HT-29 (cell line): ENCODE results near the gene SRA1. TPM values are rescaled to one million over a fixed set of nuclear protein-coding genes. Genes with fewer than 3 reads are reported as not detected.
"Not testable (repeated sequence)": the region's sequence is repeated elsewhere in the genome, so short reads cannot be mapped to it uniquely, and the experiment has no call there.

Experiments
- DNase-seq: peaks from one replicate; pipeline ENCODE4 v3.0.0-alpha.2; 2015; ENCODE audit warnings: low spot score
- total RNA-seq: library from RNA; depleted of rRNA; stranded (reverse); fragments of >200 nt; shearing (Covaris generic); gene quantifications from 2 replicates; pipeline ENCODE4 v1.2.3, GENCODE V29; 2014; rRNA removed

The SRA1 gene
- total RNA-seq = 53.1 and 61.3 TPM in 2 replicates

DNA sequence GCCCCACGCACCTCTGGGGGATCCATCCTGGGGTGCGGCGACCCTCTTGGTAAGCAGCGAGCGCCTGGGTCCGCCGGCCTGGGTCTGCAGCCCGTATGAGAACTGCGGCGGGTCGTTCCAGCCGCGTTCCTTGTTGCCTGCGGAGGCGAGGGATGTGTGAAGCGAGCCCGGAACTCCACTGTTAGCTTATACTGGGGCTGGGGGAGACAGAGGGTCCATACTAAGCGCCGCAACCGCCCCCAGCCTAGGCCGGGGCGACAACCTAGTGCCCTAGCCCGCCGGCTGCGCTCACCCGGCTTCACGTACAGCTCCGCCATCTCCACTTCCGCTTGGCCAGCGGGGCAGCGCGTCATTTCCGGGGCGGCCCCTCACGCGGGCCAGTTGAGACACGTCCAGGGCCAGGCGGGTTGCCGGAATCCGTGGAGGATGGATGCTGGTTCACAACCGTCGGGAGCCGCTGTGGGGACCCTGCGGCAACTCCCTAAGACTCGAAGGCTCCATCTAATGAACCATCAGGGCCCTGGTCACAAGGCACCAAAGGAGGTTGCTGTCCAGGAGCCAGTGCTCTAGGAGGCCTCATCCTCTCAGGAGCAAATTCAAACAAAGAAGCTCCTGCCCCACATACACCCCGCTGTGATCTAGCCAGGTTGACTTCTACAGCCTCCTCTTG is at the start of gene SRA1:
SRA1 (minus strand) TSS at position 338 of the 670 bp plus-strand sequence; CDS start at position 317, 21 bp downstream.
- DNase-seq = peak; percentile 90

DNA sequence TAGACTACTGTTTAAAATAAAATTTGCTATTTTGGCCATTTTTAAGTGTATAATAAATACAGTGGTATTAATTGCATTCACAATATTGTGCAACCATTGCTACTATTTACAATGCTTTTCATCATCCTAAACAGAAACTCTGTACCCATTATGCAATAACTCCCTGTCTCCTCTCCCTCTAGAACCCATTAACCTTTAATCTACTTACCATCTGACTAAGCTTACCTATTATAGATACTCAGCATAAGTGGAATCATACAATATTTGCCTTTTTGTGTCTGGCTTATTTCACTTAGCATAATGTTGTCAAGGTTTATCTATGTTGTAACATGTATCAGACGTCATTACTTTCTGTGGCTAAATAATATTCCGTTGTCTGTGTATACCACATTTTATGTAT is 49.8 kb upstream of the SRA1 start:
- no peak for DNase-seq

DNA sequence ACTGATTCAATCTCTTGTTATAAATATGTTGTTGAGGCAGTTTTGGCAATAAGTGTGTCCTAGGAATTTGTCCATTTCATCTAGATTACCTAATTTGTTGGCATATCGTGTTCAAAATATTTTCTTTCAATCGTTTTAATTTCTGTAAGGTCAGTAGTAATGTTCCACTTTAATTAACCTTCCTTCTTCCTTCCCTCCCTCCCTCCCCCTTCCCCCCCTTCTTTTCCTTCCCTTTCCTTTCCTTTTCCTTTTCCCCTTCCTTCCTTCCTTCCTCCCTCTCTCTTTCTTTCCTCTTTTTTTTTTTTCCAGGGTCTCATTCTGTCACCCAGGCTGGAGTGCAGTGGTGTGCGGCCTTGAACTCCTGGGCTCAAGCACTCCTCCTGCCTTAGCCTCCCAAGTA is 48.6 kb upstream of the SRA1 start:
- no peak for DNase-seq

DNA sequence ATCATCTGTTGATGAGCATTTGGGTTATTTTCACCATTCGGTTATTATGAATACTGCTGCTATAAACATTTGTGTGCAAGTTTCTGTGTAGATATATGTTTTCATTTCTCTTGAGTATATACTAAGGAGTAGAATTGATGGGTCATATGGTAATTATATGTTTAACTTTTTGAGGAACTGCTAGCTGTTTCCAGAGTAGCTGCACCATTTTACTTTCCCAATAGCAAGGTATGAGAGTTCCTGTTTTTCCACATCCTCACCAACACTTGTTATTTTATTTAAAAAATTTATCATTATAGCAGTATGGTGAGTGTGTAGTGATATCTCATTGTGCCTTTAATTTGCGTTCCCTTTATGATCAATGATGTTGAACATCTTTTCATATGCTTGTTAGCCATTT is 46.5 kb upstream of the SRA1 start:
- DNase-seq = no peak

DNA sequence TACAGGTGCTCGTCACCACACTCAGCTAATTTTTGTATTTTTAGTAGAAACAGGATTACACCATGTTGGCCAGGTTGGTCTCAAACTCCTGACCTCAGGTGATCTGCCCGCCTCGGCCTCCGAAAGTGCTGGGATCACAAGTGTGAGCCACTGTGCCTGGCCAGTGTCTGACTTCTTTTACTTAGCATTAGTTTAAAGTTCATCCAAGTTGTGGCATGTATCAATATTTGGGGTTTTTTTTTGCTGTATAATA is 46.1 kb upstream of the SRA1 start:
- not testable (repeated sequence) for DNase-seq

DNA sequence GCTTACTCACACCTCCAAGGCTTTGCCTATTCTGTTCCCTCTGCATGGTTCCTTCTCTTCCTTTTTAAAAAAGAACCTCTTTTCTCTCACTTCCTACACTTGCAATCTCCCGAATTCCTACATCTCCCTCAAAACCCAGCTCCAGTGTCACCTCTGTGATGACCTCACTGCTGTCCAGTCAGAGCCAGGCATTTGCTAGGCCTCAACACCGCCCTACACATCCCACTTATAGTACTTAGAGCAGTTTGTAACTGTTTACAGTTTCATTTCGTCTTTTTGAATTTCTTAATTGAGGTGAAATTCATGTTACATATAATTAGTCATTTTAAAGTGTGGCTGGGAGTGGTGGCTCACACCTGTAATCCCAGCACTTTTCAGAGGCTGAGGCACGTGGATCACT is 44.9 kb upstream of the SRA1 start:
- no peak for DNase-seq

DNA sequence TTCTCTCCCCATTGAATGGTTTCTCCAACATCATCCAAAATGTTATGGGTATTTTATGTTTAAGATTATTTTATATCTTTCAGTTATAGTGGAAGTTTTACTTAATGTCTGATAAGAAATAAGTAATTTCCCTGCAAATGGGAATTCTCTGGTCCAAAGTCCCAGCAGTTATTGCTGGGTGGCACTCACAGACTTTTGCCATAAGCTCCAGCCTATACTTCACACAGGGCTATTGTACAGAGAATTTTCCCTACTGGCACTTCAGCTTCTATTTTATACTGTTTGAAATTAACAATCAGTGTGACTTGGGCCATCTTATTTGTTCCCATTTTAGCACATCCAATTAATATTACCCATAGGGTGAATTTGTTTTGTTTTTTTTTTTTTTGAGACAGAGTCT is 42.8 kb upstream of the SRA1 start:
- DNase-seq = no peak

DNA sequence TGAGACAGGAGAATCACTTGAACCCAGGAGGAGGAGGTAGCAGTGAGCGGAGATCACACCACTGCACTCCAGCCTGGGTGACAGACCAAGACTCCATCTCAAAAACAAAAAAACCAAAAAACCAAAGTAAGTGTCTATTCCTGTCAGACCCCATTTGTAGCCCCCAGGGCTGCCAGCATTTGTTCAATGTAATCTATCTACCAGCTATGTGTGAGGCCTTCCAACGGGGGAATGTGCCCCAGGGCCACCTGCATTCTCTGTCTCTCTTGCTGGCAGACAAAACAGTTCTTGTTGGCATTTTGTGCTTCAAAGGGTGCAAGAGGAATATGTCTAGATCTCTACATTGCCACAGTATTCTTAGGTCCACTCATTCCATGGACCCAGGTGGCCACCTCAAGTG is 41.6 kb upstream of the SRA1 start:
- DNase-seq = no peak

DNA sequence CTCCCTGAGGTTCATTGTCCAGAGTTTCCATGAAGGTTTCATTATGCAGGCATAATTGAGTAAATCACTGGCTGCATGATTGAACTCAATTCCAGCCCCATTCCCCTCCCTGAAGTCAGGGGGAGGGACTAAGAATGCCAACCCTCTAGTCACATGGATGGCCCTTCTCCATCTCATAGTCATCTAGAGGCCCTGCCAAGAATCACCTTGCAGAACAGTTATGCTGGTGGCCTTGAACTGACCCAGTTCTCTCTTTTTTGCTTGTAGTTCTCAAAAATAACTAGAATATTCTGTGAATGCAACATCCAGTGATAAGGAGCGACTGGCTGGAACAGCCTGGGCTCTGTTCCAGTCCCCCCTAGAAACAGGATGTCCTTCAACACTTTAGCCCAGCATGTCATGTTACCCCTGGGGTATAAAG is 39.1 kb upstream of the SRA1 start:
- no peak for DNase-seq

DNA sequence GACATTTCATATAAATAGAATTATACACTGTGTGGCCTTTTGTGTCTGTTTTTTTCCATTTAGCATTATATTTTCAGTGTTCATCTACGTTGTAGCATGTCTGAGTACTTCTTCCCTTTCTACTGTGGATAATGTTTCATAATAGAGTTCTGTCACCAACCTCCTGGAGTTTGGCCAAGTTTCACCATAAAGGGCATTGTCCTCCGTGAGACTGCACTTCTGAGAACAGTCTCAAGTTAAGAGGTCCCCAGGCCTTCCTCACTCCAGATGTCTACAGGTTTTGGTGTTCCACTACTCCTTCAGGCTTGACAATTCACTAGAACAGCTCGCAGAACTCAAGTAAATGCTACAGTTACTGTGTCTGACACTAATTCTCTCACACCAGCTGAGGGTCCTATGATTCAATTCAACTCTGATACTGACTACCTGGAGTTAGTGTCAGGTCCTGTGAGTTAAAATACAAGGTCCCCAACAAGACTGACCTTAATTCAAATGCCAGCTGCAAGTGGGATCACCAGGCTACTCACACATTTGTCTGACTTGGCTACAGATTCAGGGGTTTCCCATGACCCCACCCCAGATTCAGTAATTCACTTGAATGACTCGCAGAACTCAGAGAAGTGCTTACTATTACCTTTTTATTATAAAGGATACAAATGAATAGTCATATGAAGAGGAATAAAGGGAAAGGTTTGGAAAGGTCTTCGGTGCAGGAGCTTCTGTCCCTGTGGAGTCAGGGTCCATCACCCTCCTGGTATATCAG is 38.4 kb upstream of the SRA1 start:
- peak; percentile 67 for DNase-seq

DNA sequence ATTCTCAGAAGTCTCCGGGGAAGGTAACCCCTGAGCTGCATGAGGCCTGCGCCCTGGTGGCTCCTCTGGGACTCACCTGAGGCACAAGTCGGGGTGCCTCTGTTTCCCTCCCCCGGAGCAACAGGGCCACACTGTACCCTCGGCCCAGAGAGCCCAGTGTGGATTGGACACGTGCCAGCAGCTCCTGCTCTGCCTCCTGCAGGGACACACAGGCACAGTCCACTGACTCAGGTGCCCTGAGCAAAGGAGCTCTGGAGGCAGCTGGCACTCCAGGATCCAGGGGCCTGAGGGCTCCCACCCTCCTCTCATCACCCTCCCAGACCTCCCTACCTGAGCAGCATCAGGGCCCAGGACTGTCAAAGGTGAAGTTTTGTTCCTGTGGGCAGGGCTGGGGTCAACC is 36.9 kb upstream of the SRA1 start:
- DNase-seq = no peak

DNA sequence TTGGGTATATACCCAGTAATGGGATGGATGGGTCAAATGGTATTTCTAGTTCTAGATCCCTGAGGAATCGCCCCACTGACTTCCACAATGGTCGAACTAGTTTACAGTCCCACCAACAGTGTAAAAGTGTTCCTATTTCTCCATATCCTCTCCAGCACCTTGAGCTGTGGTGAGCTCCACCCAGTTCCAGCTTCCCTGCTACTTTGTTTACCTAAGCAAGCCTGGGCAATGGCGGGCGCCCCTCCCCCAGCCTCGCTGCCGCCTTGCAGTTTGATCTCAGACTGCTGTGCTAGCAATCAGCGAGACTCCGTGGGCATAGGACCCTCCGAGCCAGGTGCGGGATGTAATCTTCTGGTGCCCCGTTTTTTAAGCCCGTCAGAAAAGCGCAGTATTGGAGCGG is 35.8 kb upstream of the SRA1 start:
- DNase-seq = not testable (repeated sequence)

DNA sequence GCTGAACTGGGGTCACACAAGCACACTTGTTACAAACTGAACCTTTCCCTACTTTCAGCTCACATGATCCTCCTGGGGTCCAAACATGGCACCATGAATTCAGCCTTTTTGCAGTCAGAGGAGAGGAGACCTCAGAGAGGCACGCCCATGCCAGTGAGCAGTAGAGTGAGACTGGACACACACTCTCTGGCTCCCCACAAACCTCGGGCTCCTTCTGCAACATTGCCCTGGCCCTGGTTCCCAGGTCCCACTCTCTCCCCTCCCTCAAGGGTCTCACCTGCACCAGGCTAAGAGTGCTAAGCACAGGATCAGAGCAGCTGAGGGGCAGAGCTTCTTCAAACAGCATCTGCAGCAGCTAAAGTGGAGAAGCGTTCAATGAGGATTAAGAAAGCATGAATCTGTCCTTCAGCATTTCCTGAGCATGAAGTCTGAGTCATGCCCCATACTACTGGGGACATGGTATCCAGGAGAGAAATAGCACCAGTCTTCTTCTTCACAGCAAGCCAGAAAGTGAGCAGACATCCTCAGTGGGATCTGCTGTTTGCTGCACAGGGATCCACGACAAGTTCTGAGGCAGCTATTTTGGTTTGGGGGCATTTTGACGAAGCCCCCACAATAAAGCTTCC is 34.6 kb upstream of the SRA1 start:
- no peak for DNase-seq

DNA sequence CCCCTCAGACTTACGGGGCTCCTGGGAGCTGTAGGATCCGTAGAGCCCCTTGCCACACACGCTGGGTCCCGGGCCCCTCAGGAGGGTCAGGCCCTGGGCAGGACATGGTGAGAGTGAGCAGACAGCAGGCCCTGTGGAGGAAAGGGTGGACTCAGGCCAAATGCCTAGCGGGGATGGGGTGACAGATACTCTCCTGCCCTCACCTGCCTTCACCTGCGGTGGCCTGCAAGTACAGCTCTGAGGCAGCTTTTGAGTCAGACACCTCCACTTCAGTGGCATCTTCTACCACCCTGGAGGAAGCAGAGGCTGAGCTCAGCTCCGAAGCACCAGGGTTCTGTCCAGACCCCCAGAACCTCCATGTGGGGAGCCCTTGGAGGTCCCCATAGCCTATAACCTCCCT is 33.6 kb upstream of the SRA1 start:
- DNase-seq = no peak

DNA sequence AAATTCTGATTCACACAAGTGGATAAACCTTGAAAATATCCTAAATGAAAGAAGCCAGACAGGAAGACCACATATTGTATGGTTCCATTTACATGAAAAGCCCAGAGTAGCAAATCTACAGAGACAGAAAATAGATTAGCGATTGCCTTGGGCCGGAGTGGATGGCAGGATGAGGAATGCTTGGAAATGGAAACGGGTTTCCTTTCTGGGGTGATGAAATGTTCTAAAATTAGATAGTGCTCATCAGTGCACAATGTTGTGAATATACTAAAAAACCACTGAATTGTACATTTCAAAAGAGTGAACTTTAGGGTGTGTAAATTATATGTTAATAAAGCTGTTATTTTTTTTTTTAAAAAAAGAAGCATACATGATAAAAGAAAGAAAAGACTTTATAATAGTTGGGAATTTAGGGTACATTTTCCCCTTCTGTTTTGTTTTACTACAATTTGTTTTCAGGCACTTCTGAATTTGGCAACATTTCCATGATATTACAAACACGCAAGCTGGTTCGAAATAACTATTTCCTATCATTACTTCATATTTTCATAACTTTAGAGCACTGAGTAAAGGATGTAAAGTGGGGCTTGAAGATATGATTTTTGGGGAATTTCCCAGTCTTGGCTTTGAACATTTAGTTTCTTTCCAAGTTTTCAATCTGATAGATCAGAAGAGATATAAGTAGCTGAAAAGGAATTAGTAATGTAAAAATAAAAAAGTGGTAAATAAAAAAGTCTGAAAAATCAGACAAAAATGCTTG is 31.2 kb upstream of the SRA1 start:
- DNase-seq = no peak

DNA sequence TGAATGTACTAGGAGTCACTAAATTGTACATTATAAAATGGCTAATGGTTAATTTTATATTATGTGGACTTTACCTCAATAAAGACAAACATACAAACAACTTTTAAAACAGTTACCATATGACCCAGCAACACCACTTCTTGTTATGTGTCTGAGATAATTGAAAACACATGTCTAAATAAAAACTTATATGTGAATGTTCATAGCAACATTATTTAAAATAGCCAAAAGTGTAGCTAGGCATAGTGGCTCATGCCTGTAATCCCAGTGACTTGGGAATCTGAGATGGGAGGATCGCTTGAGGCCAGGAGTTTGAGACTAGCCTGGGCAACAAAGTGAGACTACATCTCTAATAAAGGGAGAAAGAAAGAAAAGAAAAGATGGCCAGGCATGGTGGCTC is 30.2 kb upstream of the SRA1 start:
- DNase-seq = no peak

DNA sequence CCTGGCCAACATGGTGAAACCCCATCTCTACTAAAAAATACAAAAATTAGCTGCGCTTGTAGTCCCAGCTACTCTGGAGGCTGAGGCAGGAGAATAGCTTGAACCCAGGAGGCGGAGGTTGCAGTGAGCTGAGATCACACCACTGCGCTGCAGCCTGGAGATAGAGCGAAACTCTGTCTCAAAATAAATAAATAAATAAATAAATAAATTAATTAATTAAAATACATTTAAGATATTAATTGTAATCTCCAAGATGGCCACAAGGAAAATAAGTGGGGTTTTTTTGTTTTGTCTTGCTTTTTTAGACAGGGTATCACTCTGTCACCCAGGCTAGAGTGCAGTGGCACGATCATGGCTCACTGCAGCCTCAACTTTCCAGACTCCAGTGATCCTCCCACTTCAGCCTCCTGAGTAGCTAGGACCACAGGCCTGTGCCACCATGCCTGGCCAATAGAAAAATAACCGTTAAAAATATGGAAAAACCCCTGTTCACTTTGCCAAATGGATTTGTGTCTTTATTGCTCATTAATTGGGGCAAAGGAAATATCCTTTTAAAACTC is 22.0 kb upstream of the SRA1 start:
- DNase-seq = not testable (repeated sequence)

DNA sequence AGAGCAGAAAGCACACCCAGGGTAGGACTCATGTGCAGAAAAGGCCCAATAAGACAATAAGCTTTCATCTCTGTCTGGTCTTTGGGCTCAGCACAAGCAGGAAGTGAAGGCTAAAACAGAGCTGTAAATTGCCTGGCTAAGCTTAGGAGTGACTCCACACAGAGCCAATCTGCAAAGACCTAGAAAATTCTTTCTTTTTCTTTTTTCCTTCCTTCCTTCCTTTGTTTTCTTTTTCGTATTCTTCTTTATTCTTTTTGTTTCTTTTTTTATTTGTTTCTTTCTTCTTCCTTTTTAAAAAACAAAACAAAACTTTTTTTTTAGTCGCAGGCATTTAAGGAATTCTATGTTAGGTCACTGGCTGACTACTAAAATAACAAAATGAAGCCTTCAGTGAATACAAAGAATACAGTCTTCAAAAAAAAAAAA is 19.5 kb upstream of the SRA1 start:
- no peak for DNase-seq

DNA sequence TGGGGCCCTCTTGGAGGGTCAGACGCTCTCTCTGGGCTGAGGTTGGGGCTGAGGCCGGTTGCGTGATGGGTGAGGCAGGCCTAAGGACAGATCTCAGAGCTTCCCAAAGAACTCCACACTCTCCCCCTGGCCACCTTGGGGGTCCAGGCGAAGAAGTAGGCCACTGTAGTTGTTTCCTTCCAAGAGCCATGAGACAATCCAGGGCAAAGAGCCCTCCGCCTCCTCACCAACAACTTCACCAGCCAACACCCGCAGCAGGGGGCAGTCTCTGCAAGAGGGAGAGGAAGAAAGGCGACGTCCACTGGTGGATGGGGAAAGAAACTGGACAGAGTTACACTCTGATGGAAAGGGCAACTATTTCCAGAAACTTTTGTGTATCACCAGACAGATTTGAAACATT is 18.0 kb upstream of the SRA1 start:
- peak; percentile 77 for DNase-seq

DNA sequence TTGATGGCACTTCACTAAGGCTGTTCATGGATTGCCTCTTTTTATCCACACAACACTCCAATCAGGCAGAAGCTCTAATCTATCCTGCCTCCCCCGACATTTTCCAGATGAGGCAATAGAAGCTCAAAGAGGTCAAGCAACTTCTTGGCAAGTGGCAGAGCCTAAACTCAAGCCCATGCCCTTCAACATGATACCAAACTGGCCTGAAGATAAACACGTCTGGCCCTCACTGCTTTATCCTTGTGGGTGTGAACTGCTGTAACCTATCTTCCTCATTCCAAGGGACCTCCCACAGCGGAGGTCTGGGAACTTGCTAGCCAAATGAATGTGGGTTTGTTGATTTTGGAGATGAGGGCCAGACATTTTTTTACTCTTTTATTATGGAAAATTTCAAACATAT is 16.9 kb upstream of the SRA1 start:
- no peak for DNase-seq

DNA sequence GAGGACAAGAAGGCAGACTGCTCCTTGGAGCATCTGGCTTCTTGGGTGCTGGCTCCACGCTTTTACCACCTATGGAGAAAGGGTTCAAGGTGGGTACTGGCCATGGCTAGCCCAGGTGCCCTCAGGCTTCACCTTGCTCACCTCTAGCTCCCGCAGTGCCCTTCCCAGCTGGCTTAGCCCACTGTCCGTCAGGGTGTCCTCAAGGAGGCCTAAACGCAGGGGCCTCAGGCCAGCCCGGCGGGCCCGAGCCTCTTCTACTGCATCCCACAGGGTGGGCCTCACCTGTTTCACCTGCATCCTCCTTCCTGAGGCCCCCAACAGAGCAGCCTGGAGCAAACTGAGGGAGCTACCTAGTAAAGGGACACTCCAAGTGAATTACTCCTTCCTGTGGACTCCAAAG is 16.4 kb upstream of the SRA1 start:
- no peak for DNase-seq

DNA sequence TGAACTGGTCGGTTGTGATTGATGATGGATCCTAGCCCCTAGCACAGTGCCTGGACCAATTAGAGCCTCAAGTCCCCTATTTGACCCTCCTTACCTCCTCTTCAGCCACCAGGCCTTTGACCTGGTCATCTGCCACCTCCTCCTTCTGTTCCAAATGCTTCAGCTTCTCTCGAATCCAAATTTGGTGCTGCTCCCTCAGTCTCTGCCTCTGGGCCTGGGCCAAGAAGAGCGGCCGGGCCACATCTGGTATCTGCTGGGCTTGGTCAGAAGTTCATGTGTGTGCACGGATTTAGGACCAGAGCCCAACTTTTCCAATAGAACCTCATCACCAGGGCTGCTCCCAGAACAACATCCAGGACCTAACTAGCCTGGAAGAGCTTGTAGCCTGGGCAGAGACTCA is 13.8 kb upstream of the SRA1 start:
- DNase-seq = no peak
